CD4-positive, alpha-beta T cell (primary cell): ENCODE results near the gene CNTN4. TPM values are rescaled to one million over a fixed set of nuclear protein-coding genes. Genes with fewer than 3 reads are reported as not detected.

ENCODE experiments used
- ATAC-seq: fragments of 200-7000 bp; cut with Tn5 transposase; one replicate; pipeline ENCODE4 v1.10.0; 2022; ENCODE audit warnings: mild to moderate bottlenecking; ENCODE audit not compliant: poor library complexity
- CTCF ChIA-PET: fragments of 350-600 bp; sonication (Branson Sonifier 250); formaldehyde crosslinking; loops from one replicate; lab custom pipeline; 2021; ENCODE audit warnings: antibody characterized with exemption, inconsistent platforms; lab: Charles Lee
- POLR2A ChIA-PET: fragments of 350-600 bp; sonication (Branson Sonifier 250); formaldehyde crosslinking; loops from one replicate; lab custom pipeline; 2021; ENCODE audit warnings: antibody characterized with exemption, inconsistent platforms; lab: Charles Lee
- DNase-seq, 14 experiments: peaks; one replicate each; pipeline ENCODE4 v3.0.0-alpha.2; 2013 to 2020; ENCODE audit warnings: mixed read lengths in 2 of 14
- H3K27ac ChIP-seq, 2 donors: one replicate each; pipeline versions ENCODE4 v1.5.1 to v1.7.0; 2013; ENCODE audit warnings: low read length in 2 of 2, low read depth in 1 of 2, mild to moderate bottlenecking in 1 of 2
- H3K27me3 ChIP-seq, 2 experiments: 1 replicate in 1 of 2; 2 replicates in 1 of 2; pipeline versions ENCODE4 v1.6.1 to v1.7.0; 2013; ENCODE audit warnings: low read length in 2 of 2, control low read depth in 1 of 2, mild to moderate bottlenecking in 1 of 2, moderate library complexity in 1 of 2; ENCODE audit not compliant: insufficient read depth in 2 of 2, control insufficient read depth in 1 of 2
- H3K36me3 ChIP-seq: one replicate; pipeline ENCODE4 v1.6.1; 2013; ENCODE audit warnings: low read length, control low read depth; ENCODE audit not compliant: insufficient read depth
- H3K4me1 ChIP-seq: one replicate; pipeline ENCODE4 v1.6.1; 2013; ENCODE audit warnings: low read length, control low read depth; ENCODE audit not compliant: insufficient read depth
- H3K4me3 ChIP-seq: one replicate; pipeline ENCODE4 v1.5.1; 2013; ENCODE audit warnings: mild to moderate bottlenecking, low read length, moderate library complexity
- H3K9me3 ChIP-seq, 2 experiments: 1 replicate in 1 of 2; 2 replicates in 1 of 2; pipeline versions ENCODE4 v1.6.1 to v1.7.0; 2013; ENCODE audit warnings: low read length in 2 of 2, mild to moderate bottlenecking in 2 of 2, control low read depth in 1 of 2, moderate library complexity in 1 of 2; ENCODE audit not compliant: control insufficient read depth in 1 of 2, insufficient read depth in 1 of 2
- H3K27ac Mint-ChIP-seq: one replicate; pipeline ENCODE4 v1.8.0; 2020; ENCODE audit warnings: mixed read lengths
- H3K27me3 Mint-ChIP-seq: one replicate; pipeline ENCODE4 v1.8.0; 2021; ENCODE audit warnings: mixed read lengths
- H3K36me3 Mint-ChIP-seq: one replicate; pipeline ENCODE4 v1.8.0; 2021; ENCODE audit warnings: low read depth, mixed read lengths
- H3K4me1 Mint-ChIP-seq: one replicate; pipeline ENCODE4 v1.8.0; 2021; ENCODE audit warnings: low read depth, mixed read lengths
- H3K4me3 Mint-ChIP-seq: one replicate; pipeline ENCODE4 v1.8.0; 2020; ENCODE audit warnings: mild to moderate bottlenecking, mixed read lengths
- H3K9me3 Mint-ChIP-seq: one replicate; pipeline ENCODE4 v1.8.0; 2020; ENCODE audit warnings: mixed read lengths
- CTCF ChIP-seq: fragments of 200-600 bp; IDR thresholded peaks from one replicate; pipeline ENCODE4 v1.8.0; 2022; ENCODE audit warnings: antibody characterized with exemption, mild to moderate bottlenecking
- intact Hi-C, 2 experiments: fragments of 100-400 bp; cut with DNase I in 1 of 2; cut with micrococcal nuclease in 1 of 2; formaldehyde crosslinking; loops; one replicate each; pipeline versions ENCODE4 v1.15.1 to v1.9.0; 2023 to 2025; cut with DNase I, micrococcal nuclease
- total RNA-seq, 174 experiments: library from RNA in 2 of 174; stranded (reverse) in 2 of 174; gene quantifications; one replicate each; pipeline ENCODE4 v1.2.3 and lab custom pipeline; 2021 to 2026

The CNTN4 gene
- total RNA-seq, 2 experiments from 2014 or later = not detected

GRCh38 chr3:2802429-2802828, 703.8 kb downstream of the CNTN4 start:
- CTCF ChIA-PET = no interaction called here
- H3K4me3 ChIP-seq = no peak overlapping the region
- no peak for TF ChIP-seq CTCF
- Mint-ChIP-seq H3K9me3 (no peaks in the 10 kb centered on the region), H3K4me1 (no peaks in the 10 kb centered on the region), H3K27me3 (peaks cover 5% of the 10 kb centered on the region), H3K4me3 (no peak overlapping the region), H3K36me3 (no peaks in the 10 kb centered on the region), H3K27ac (no peak overlapping the region)
- no peak for ATAC-seq
- no peak for DNase-seq
- no peaks in the 10 kb centered on the region for H3K27me3 ChIP-seq
- H3K27ac ChIP-seq = no peak overlapping the region
- intact Hi-C loops = no loop called here
- H3K4me1 ChIP-seq = no peaks in the 10 kb centered on the region
- POLR2A ChIA-PET = no interaction called here
- H3K9me3 ChIP-seq = peaks cover 0 to 3% of the 10 kb centered on the region in 2 experiments
- no peaks in the 10 kb centered on the region for H3K36me3 ChIP-seq

DNA sequence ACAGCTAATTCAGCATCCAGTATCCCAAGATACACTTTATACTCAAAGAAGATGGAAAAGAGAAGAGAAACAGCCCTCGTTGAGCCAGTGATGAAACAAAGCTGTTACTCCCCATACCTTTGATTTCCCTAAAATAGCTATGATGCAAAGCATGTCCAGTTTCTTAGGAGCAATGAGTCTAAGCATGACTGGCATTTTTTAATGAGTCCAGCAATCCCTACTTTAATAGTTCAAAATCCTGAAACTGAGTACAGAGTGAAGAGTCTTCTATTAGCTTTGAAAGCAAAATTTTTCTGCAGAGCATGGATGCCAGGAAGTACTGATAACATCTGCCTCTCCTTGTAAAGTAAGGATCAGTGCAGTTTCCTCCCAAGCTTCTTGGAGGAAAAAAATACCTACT, 708.8 kb downstream of the CNTN4 start:
- intact Hi-C loops = no loop called here
- Mint-ChIP-seq H3K4me1 (no peaks in the 10 kb centered on the region), H3K4me3 (no peak overlapping the region), H3K27me3 (peaks cover 21% of the 10 kb centered on the region), H3K36me3 (no peaks in the 10 kb centered on the region), H3K9me3 (no peaks in the 10 kb centered on the region), H3K27ac (no peak overlapping the region)
- H3K4me1 ChIP-seq = no peaks in the 10 kb centered on the region
- no peak overlapping the region for H3K4me3 ChIP-seq
- CTCF ChIA-PET = interaction anchor here (0.8 kb wide), 1 partner anchor 10 kb away, joined by 3 read pairs; no protein-coding TSS in a partner anchor
- no peaks in the 10 kb centered on the region for H3K36me3 ChIP-seq
- DNase-seq (no peak), ATAC-seq (no peak)
- no peak for TF ChIP-seq CTCF
- no peaks in the 10 kb centered on the region for H3K27me3 ChIP-seq
- no peaks in the 10 kb centered on the region for H3K9me3 ChIP-seq
- no peak overlapping the region for H3K27ac ChIP-seq
- POLR2A ChIA-PET = no interaction called here

DNA sequence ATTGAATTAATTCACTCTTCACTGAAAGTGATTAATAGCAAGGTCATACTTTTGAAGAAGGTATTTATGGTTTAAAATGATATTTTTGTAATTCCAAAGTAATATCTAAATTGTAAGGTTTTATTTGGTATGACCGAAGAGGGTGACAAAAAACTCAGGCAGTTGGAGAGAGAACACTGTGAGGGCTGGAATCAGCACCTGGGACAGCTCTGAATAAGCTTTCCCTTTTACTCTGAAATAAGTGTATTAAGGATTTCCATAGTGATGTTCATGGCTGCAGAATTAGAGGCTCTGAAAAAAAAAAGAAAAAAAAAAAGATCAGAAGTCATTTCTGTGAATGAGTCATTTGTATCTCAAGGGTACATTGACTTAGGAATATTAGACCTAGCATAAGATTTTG, 712.1 kb downstream of the CNTN4 start:
- Mint-ChIP-seq H3K9me3 (no peaks in the 10 kb centered on the region), H3K27ac (no peak overlapping the region), H3K4me3 (no peak overlapping the region), H3K4me1 (no peaks in the 10 kb centered on the region), H3K27me3 (peaks cover 29% of the 10 kb centered on the region), H3K36me3 (no peaks in the 10 kb centered on the region)
- POLR2A ChIA-PET = no interaction called here
- CTCF ChIA-PET = no interaction called here
- no peak for DNase-seq
- no peaks in the 10 kb centered on the region for H3K27me3 ChIP-seq
- H3K4me3 ChIP-seq = no peak overlapping the region
- TF ChIP-seq CTCF = no peak
- H3K36me3 ChIP-seq = no peaks in the 10 kb centered on the region
- H3K9me3 ChIP-seq = no peaks in the 10 kb centered on the region
- no peaks in the 10 kb centered on the region for H3K4me1 ChIP-seq
- intact Hi-C loops = no loop called here
- no peak overlapping the region for H3K27ac ChIP-seq
- no peak for ATAC-seq
